ENCODE data around the gene USP35. TPM values are rescaled to one million over a fixed set of nuclear protein-coding genes. Genes with fewer than 3 reads are reported as not detected.

Gene USP35
- total RNA-seq, 6 donors from 2014 or later = 5.8 to 37.7 (median 8.0) TPM

- 97% methylated on average over 5 to 7 of the region's 7 CpGs for WGBS, 2 donors
- TF ChIP-seq POLR2AphosphoS5 (IDR thresholded peaks at IDR 0.05) (no peak), EP300 (IDR thresholded peaks at IDR 0.05) (no peak), CTCF (IDR thresholded peaks at IDR 0.05) (no peak), POLR2A (IDR thresholded peaks at IDR 0.05) (no peak)
Observed at GRCh38 chr11:78205691-78206090, 17.0 kb downstream of the USP35 start.

GRCh38 chr11:78207532-78208256 lies 19.0 kb downstream of the USP35 start:
- Histone ChIP-seq H3K27me3 (no peaks in the 10 kb centered on the region), H3K9me3 (no peaks in the 10 kb centered on the region), H3K36me3 (peaks cover 0 to 48% (median 18%) of the 10 kb centered on the region in 4 donors), H3K4me1 (peaks cover 0 to 7% (median 6%) of the 10 kb centered on the region in 4 donors), H3K4me3 (no peak overlapping the region), H3K27ac (no peak overlapping the region)
- WGBS, 2 donors = 90 to 94% methylated on average over 9 to 11 of the region's 11 CpGs
- DNase-seq = no peak
- TF ChIP-seq POLR2AphosphoS5 (IDR thresholded peaks at IDR 0.05) (no peak), POLR2A (IDR thresholded peaks at IDR 0.05) (no peak), EP300 (IDR thresholded peaks at IDR 0.05) (no peak), CTCF (IDR thresholded peaks at IDR 0.05) (no peak)
- ATAC-seq (ENCODE audit: low FRiP score in 2 of 2) = no peak

More at GRCh38 chr11:78205691-78206090, 17.0 kb downstream of the USP35 start:
- ATAC-seq (ENCODE audit: low FRiP score in 2 of 2) (no peak), DNase-seq (no peak)
- Histone ChIP-seq H3K27ac (no peak overlapping the region), H3K4me1 (peaks cover 0 to 8% (median 7%) of the 10 kb centered on the region in 4 donors), H3K9me3 (no peaks in the 10 kb centered on the region), H3K4me3 (no peak overlapping the region), H3K36me3 (peaks cover 0 to 55% (median 22%) of the 10 kb centered on the region in 4 donors), H3K27me3 (no peaks in the 10 kb centered on the region)

- H3K4me1 ChIP-seq = no peaks in the 10 kb centered on the region
- H3K4me3 ChIP-seq = no peak overlapping the region
- no peak for ATAC-seq (ENCODE audit: low FRiP score in 2 of 2)
- DNase-seq = no peak
- no peak for TF ChIP-seq CTCF (IDR thresholded peaks at IDR 0.05)
- no peak for TF ChIP-seq POLR2AphosphoS5 (IDR thresholded peaks at IDR 0.05)
- no peak for TF ChIP-seq POLR2A (IDR thresholded peaks at IDR 0.05)
- no peak for TF ChIP-seq EP300 (IDR thresholded peaks at IDR 0.05)
- no peaks in the 10 kb centered on the region for H3K27me3 ChIP-seq
- peaks cover 0 to 48% (median 19%) of the 10 kb centered on the region in 4 donors for H3K36me3 ChIP-seq
- H3K27ac ChIP-seq = no peak overlapping the region
- 86 to 92% methylated on average over 12 to 16 of the region's 16 CpGs for WGBS, 2 donors
- no peaks in the 10 kb centered on the region for H3K9me3 ChIP-seq
Observed at GRCh38 chr11:78208257-78209165, 19.8 kb downstream of the USP35 start.

- Histone ChIP-seq H3K27me3 (no peaks in the 10 kb centered on the region), H3K9me3 (no peaks in the 10 kb centered on the region), H3K4me3 (no peak overlapping the region), H3K27ac (no peak overlapping the region), H3K4me1 (no peaks in the 10 kb centered on the region), H3K36me3 (peaks cover 0 to 49% (median 21%) of the 10 kb centered on the region in 4 donors)
- TF ChIP-seq EP300 (IDR thresholded peaks at IDR 0.05) (no peak), CTCF (IDR thresholded peaks at IDR 0.05) (no peak), POLR2AphosphoS5 (IDR thresholded peaks at IDR 0.05) (no peak), POLR2A (IDR thresholded peaks at IDR 0.05) (no peak)
- WGBS, 2 donors = 86 to 94% methylated on average over 11 to 18 of the region's 18 CpGs
- DNase-seq = peak in 1 of 2 donors; percentile 77
- no peak for ATAC-seq (ENCODE audit: low FRiP score in 2 of 2)
Observed at GRCh38 chr11:78209478-78209877, 20.8 kb downstream of the USP35 start.

All from upper lobe of left lung (tissue), 6 donors.